GM20431 (cell line): ENCODE data around the gene RPL34.
"Not testable (repeated sequence)": the region's sequence is repeated elsewhere in the genome, so short reads cannot be mapped to it uniquely, and the experiment has no call there.

Source experiments
- in situ Hi-C: fragments of 300-500 bp; cut with MseI, MboI; formaldehyde crosslinking; loops from one replicate; pipeline ENCODE4 v1.15.0; 2020; ENCODE audit warnings: low sequenced_read_pairs; ENCODE audit not compliant: unreplicated experiment

The RPL34 gene

GRCh38 chr4:108620101-108620932, at the start of gene RPL34:
TSS of gene RPL34 (plus strand) at chr4:108620576. CDS start at chr4:108621960, 1,384 bp downstream.
- in situ Hi-C loops = no loop called here

- in situ Hi-C loops = loop anchor here (25.0 kb wide), 1 partner anchor 559 kb away; no protein-coding TSS in a partner anchor
Measured at GRCh38 chr4:108570993-108571569, 49.3 kb upstream of the RPL34 start.

DNA sequence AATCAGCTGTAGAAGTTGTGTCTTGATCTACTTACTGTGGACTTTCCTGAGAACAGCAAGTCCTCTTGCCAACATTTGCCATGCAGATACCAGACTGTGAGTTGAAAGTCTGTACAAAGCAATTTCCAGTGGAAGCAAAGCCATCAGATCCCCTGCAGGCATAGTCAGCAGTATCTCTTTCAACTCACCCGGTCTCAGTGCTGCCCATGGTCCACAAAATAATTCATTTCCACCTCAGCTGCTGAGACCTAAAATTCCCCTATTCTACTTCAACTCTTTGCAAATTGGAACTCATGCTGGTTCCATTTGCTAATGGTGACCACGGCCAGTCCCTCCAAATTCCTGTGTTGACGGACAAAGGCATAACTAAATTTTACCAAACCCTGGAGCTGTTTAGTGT, 46.0 kb upstream of the RPL34 start:
- in situ Hi-C loops = loop anchor here (25.0 kb wide), 1 partner anchor 562 kb away; no protein-coding TSS in a partner anchor

DNA sequence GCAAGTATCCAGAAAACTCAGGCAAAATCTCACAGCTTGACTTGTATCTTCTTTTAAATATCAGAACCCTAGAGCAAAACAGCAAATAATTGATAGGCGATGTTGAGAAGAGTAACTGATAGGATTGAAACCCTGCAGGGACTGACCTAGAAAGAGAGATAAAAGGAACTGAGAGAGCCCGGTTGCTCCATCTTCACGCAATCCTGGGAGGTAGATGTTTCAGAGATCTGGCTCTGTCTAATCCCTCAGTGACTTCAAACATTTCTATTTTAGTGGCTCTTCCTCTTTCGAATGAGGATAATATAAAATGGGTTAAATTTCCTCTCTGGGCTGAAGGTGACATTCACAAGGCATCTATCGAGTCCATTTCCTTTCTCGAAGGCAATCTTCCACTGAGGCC, 39.3 kb upstream of the RPL34 start:
- in situ Hi-C loops = no loop called here

- in situ Hi-C loops = no loop called here
Measured at GRCh38 chr4:108586778-108587177, 33.6 kb upstream of the RPL34 start.

DNA sequence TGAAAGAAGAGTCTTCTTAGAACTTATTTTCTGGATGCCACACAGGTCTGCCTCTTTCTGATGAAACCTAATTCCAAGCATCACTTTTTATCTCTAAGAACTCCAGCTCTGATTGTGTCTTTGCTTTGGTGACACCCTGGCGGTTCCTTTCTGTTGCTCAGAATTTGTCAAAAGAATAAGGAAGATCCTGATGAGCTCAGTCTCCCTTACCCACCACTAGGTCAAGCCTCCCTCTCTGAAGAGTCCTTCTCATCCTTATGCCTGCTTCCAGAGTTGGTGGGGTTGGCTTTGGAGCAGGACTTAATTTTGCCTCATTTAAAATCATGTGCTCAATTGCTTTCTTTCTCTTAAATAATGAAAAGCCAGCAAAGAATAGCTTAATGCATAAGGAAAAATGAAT, 31.5 kb upstream of the RPL34 start:
- in situ Hi-C loops = no loop called here

GRCh38 chr4:108589961-108590360, 30.4 kb upstream of the RPL34 start:
- in situ Hi-C loops = no loop called here

- in situ Hi-C loops = no loop called here
Measured at GRCh38 chr4:108590776-108591175, 29.6 kb upstream of the RPL34 start.

DNA sequence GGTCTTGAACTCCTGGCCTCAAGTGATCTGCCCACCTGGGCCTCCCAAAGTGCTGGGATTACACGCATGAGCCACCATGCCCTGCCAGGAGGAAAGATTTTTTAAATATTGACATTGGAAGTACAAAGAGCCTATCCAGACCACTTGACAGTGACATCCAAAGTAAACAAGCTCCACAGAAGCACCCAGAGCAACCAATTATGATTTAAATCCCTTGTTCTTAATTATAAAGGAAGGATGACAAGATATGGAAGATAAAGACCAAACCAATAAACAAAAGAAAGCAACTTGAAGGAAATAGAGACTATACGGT, 27.7 kb upstream of the RPL34 start:
- in situ Hi-C loops = no loop called here

DNA sequence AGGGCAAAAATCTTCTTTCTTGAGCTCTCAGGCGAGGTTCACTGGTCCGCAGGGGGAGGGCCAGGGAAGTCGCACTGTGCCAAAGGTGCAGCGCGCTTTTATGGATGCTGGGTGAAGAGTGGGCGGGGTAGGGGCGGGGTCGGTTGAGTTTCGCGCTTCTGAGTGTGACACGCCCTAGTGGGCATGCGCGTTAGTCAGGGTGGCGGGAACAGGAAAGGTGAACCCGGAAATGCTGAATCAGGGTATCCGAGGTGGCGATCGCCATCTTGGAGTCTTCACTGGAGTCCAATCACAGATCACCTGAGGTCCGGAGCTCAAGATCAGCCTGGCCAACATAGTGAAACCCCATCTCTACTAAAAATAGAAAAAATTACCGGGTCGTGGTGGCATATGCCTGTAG, 26.1 kb upstream of the RPL34 start:
- in situ Hi-C loops = not testable (repeated sequence)

- in situ Hi-C loops = no loop called here
Measured at GRCh38 chr4:108596344-108596743, 24.0 kb upstream of the RPL34 start.

DNA sequence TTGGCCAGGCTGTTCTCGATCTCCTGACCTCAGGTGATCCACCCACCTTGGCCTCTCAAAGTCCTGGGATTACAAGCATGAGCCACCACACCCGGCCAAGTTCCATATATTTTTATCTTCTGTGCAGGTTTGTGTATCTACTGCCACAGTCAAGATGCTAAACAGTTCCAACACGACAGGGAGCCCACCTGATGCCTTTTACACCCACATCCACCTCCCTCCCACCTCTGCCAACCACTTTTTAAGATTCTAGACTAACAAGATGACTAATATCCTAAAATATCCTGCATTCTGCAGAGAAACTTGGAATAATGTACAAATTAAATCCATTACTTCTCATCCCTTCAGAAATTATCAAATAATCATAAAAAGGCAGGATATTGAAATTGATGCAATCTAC, 19.3 kb upstream of the RPL34 start:
- in situ Hi-C loops = no loop called here

GRCh38 chr4:108601532-108601931, 18.8 kb upstream of the RPL34 start:
- in situ Hi-C loops = no loop called here

DNA sequence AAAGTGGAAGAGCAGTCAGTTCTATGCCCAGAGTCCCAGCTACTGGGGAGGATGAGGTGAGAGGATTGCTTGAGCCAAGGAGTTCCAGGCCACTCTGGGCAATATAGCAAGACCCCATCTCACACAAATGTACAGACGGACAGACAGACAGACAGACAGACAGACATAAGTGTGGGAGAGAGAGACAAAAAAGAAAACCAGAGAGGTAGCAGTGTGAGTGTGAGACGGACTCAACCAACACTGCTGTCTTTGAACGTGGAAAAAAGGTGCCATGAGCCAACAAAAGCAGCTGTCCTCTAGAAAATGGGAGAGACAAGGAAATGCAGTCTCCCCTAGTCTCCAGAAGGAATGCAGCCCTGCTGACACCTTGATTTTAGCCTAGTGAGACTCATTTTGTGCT, 18.2 kb upstream of the RPL34 start:
- in situ Hi-C loops = no loop called here

DNA sequence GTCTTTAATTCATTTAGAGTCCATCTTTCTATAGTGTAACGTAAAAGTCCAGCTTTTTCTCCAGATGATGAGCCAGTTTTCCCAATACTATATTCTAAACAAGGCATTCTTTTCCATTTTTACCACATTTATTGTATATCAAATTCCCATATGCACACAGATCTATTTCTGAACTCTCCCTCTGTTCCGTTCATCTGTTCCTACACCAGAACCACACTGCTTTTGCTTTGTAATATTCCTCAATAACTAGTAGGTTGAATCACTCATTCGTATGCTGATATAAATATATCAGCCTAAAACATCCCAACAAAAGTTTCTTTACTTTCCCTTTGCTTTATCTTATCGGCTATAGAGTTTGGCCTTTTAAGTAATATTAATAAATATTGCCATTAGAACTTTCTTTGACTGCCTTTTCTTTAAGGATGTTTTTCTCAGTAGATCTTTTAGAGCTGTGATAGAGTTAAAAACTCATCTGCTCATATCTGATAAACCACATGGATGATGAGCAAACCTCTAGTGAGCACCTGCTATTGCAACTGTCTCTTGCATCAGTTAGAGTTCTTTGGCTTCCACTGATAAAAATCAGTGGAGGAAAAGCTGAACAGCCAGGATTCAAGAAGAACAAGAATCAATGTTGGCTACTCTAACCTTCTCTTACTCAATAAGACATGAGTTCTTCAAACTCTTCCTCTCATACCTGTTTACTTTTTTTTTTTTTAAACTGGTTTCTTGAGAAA, 13.1 kb upstream of the RPL34 start:
- in situ Hi-C loops = no loop called here

- in situ Hi-C loops = no loop called here
Measured at GRCh38 chr4:108611365-108611764, 9.0 kb upstream of the RPL34 start.

GRCh38 chr4:108612365-108612764, 8.0 kb upstream of the RPL34 start:
- in situ Hi-C loops = no loop called here

GRCh38 chr4:108619372-108620100, 840 bp upstream of the RPL34 start:
- in situ Hi-C loops = no loop called here

DNA sequence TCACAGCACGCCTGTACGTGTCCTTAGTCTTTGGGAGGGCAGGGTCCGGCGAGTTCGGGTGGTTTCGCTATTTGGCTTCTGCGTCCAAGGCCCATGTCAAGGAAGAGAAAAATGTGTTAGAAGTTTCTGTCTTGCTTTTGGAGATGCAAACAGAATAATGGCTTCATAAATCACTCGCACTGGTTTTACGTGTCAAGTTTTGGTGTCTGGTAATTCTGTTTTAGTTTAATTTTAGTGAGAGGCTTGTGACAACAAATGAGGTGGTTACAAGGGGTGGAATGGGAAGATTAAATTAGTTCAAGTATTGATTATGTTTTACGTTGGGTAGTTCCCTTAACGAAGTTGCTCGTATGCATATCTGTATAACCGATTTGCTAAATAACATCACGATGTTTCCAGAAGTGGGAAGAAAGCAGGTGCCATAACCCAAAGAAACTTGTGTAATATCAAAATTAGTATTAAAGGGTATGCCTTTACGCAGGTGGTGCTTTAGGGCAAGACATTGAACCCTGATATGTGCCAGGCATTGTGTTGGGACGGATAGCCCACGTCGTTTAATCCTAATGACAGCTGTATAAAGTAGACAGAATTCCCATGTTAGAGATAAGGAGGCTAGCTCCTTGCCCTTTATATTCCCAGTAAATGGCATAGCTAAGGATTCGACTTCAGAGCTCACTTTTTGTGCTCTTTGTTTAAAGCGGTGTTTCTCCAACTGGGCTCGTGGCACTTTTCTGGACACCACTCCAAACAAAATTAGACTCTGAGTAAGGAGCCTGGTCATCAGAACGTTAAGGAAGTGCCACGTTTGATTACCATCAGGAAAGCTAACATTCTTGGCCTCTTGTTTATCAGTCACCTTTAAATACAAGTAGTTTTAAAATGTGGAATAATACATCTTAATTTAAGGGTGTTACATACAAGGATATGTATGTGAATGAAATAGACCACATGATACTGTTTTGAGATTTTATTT, 843 bp downstream of the RPL34 start:
- in situ Hi-C loops = no loop called here
